IMR-90 (cell line): ENCODE measurements around the gene TPX2. TPM values are rescaled to one million over a fixed set of nuclear protein-coding genes. Genes with fewer than 3 reads are reported as not detected.

Experiments
- ATAC-seq: fragments of 200-7000 bp; cut with Tn5 transposase; 2 replicates; pipeline ENCODE4 v1.9.1; 2020; ENCODE audit warnings: low read depth, mild to moderate bottlenecking, moderate library complexity
- BruUV-seq: library from RNA; stranded (reverse); fragments of 400-500 nt; replicated peaks from 2 replicates; lab custom pipeline; 2021; lab: Mats Ljungman, UMichigan
- CTCF ChIA-PET: fragments of 300-600 bp; formaldehyde crosslinking; extraction: SDS; loops from one replicate; lab custom pipeline; 2021; ENCODE audit warnings: antibody characterized with exemption; lab: Yijun Ruan, JAX
- POLR2A ChIA-PET: fragments of 300-600 bp; sonication (Branson Sonifier 250); formaldehyde crosslinking; loops from one replicate; lab custom pipeline; 2022; ENCODE audit warnings: antibody characterized with exemption; ENCODE audit not compliant: unreplicated experiment; lab: Charles Lee
- DNase-seq: peaks from one replicate; pipeline ENCODE4 v3.0.0; 2013
- H2AFZ ChIP-seq: replicated peaks from 2 replicates; pipeline ENCODE3; 2013; ENCODE audit warnings: low read length, mild to moderate bottlenecking; ENCODE audit not compliant: poor library complexity
- H2AK5ac ChIP-seq: 2 replicates; pipeline ENCODE4 v1.6.1; 2013; ENCODE audit warnings: low read depth, low read length, inconsistent platforms
- H2AK9ac ChIP-seq: replicated peaks from 2 replicates; pipeline ENCODE3; 2013; ENCODE audit warnings: mild to moderate bottlenecking, low read depth, low read length, moderate library complexity; ENCODE audit not compliant: poor library complexity
- H2BK120ac ChIP-seq: 2 replicates; pipeline ENCODE4 v1.6.1; 2013; ENCODE audit warnings: low read depth, low read length, inconsistent platforms
- H2BK15ac ChIP-seq: 3 replicates; pipeline ENCODE4 v1.6.1; 2013; ENCODE audit warnings: low read depth, low read length, inconsistent platforms
- H2BK20ac ChIP-seq: 2 replicates; pipeline ENCODE4 v1.6.1; 2013; ENCODE audit warnings: low read depth, mild to moderate bottlenecking, inconsistent platforms, low read length, moderate library complexity
- H2BK5ac ChIP-seq: 2 replicates; pipeline ENCODE4 v1.6.1; 2013; ENCODE audit warnings: mild to moderate bottlenecking, low read depth, low read length, inconsistent platforms; ENCODE audit not compliant: poor library complexity, severe bottlenecking
- H3K14ac ChIP-seq: replicated peaks from 2 replicates; pipeline ENCODE4 v1.6.1; 2013; ENCODE audit warnings: low read depth, low read length, inconsistent platforms
- H3K18ac ChIP-seq: 2 replicates; pipeline ENCODE4 v1.6.1; 2013; ENCODE audit warnings: low read depth, low read length, control low read depth
- H3K23ac ChIP-seq: 2 replicates; pipeline ENCODE4 v1.6.1; 2013; ENCODE audit warnings: low read depth, low read length, inconsistent platforms
- H3K27ac ChIP-seq: 2 replicates; pipeline ENCODE4 v1.5.1; 2013; ENCODE audit warnings: mild to moderate bottlenecking, control low read depth, low read length; ENCODE audit not compliant: insufficient read depth
- H3K27me3 ChIP-seq: 2 replicates; pipeline ENCODE4 v1.6.1; 2013; ENCODE audit warnings: low read length; ENCODE audit not compliant: control insufficient read depth, insufficient read depth
- H3K36me3 ChIP-seq: 2 replicates; pipeline ENCODE4 v1.6.1; 2013; ENCODE audit warnings: low read length, mixed read lengths; ENCODE audit not compliant: control insufficient read depth, insufficient read depth
- H3K4ac ChIP-seq: 2 replicates; pipeline ENCODE4 v1.6.1; 2013; ENCODE audit warnings: low read depth, low read length, inconsistent platforms
- H3K4me1 ChIP-seq: 2 replicates; pipeline ENCODE4 v1.6.1; 2013; ENCODE audit warnings: low read length, mixed read lengths; ENCODE audit not compliant: control insufficient read depth, insufficient read depth
- H3K4me2 ChIP-seq: 2 replicates; pipeline ENCODE4 v1.6.1; 2013; ENCODE audit warnings: low read depth, mild to moderate bottlenecking, control low read depth, low read length, moderate library complexity
- H3K4me3 ChIP-seq: 2 replicates; pipeline ENCODE4 v1.5.1; 2013; ENCODE audit warnings: low read depth, mild to moderate bottlenecking, control low read depth, low read length, moderate library complexity; ENCODE audit not compliant: insufficient read depth
- H3K56ac ChIP-seq: 2 replicates; pipeline ENCODE4 v1.6.1; 2013; ENCODE audit warnings: low read length, inconsistent platforms; ENCODE audit not compliant: insufficient read depth; ENCODE audit errors: extremely low read depth
- H3K79me1 ChIP-seq, 2 experiments: 2 replicates each; pipeline ENCODE4 v1.6.1; 2013; ENCODE audit warnings: low read length in 2 of 2, inconsistent platforms in 1 of 2, low read depth in 1 of 2
- H3K9ac ChIP-seq: 2 replicates; pipeline ENCODE4 v1.6.1; 2013; ENCODE audit warnings: low read depth, low read length, control low read depth
- H3K9me1 ChIP-seq: 2 replicates; pipeline ENCODE4 v1.6.1; 2013; ENCODE audit warnings: low read length, inconsistent platforms; ENCODE audit not compliant: insufficient read depth
- H3K9me3 ChIP-seq: 2 replicates; pipeline ENCODE4 v1.6.1; 2013; ENCODE audit warnings: low read length; ENCODE audit not compliant: control insufficient read depth, insufficient read depth
- H4K20me1 ChIP-seq: 2 replicates; pipeline ENCODE4 v1.6.1; 2013; ENCODE audit warnings: low read length, inconsistent platforms; ENCODE audit not compliant: insufficient read depth
- H4K5ac ChIP-seq: 2 replicates; pipeline ENCODE4 v1.6.1; 2013; ENCODE audit warnings: mild to moderate bottlenecking, low read depth, low read length, control low read depth
- H4K8ac ChIP-seq, 2 experiments: 2 replicates each; pipeline ENCODE4 v1.6.1; 2013; ENCODE audit warnings: low read depth in 2 of 2, low read length in 2 of 2, control low read depth in 1 of 2, inconsistent platforms in 1 of 2
- H4K91ac ChIP-seq: 2 replicates; pipeline ENCODE4 v1.6.1; 2013; ENCODE audit warnings: low read depth, low read length, inconsistent platforms; ENCODE audit not compliant: insufficient read depth
- CEBPB ChIP-seq: IDR thresholded peaks from 2 replicates; pipeline ENCODE4 v1.6.1; 2012; ENCODE audit warnings: low read depth, low read length, improper control_type of control experiment
- CTCF ChIP-seq: conservative IDR thresholded peaks from 2 replicates; pipeline ENCODE4 v1.5.1; 2012; ENCODE audit warnings: mild to moderate bottlenecking, low read depth, low read length, improper control_type of control experiment
- ELK1 ChIP-seq: fragments of 150-350 bp; IDR thresholded peaks from 2 replicates; pipeline ENCODE4 v1.6.1; 2016; ENCODE audit warnings: low read depth, mild to moderate bottlenecking, low read length, moderate library complexity, borderline replicate concordance
- POLR2A ChIP-seq: IDR thresholded peaks from 2 replicates; pipeline ENCODE4 v1.6.1; 2012; ENCODE audit warnings: mild to moderate bottlenecking, low read depth, low read length
- RAD21 ChIP-seq: IDR thresholded peaks from 2 replicates; pipeline ENCODE4 v1.6.1; 2012; ENCODE audit warnings: low read length, improper control_type of control experiment
- WGBS, 2 experiments: methylation state at CpG; one replicate each; pipeline versions ENCODE4 v1.1.5 to v1.1.7; 2013; ENCODE audit warnings: missing lambda C conversion rate in 2 of 2; ENCODE audit not compliant: insufficient read length in 1 of 2; ENCODE audit errors: extremely low coverage in 2 of 2; 5-methylcytosine and 5-hydroxymethylcytosine counted together
- dilution Hi-C: fragments of 300-500 bp; cut with HindIII; formaldehyde crosslinking; loops from one replicate; pipeline ENCODE4 v1.14.3; 2018; ENCODE audit warnings: low sequenced_read_pairs; ENCODE audit not compliant: unreplicated experiment
- in situ Hi-C: fragments of 300-500 bp; cut with MboI; formaldehyde crosslinking; loops from 3 replicates; pipeline ENCODE4 v1.14.3; 2019; ENCODE audit warnings: low sequenced_read_pairs, inconsistent platforms, mixed read lengths
- intact Hi-C: fragments of 100-400 bp; cut with micrococcal nuclease; formaldehyde crosslinking; loops from 2 replicates; pipeline ENCODE4 v1.10.0; 2022
- polyA plus RNA-seq, 3 experiments: library from polyadenylated mRNA; depleted of rRNA; stranded (reverse); fragments of >200 nt; gene quantifications; 2 replicates each; pipeline ENCODE4 v1.2.3, GENCODE V29; 2012; ENCODE audit warnings: low replicate concordance in 1 of 3
- total RNA-seq: library from RNA; depleted of rRNA; stranded (reverse); fragments of >200 nt; gene quantifications from 2 replicates; pipeline ENCODE4 v1.2.3, GENCODE V29; 2012

TPX2 gene
- total and polyA plus RNA-seq, 2 of the 4 experiments (the other 2 are of a cell fraction) = 28.5 to 72.2 TPM

- Histone ChIP-seq H3K56ac (no peak overlapping the region), H4K8ac (no peak overlapping the region), H2AK9ac (no peak overlapping the region), H2BK5ac (no peak overlapping the region), H3K9me1 (peaks cover 9% of the 10 kb centered on the region), H3K27me3 (no peaks in the 10 kb centered on the region), H2BK15ac (no peak overlapping the region), H3K4me2 (no peak overlapping the region), H2AK5ac (no peak overlapping the region), H3K18ac (no peak overlapping the region), H3K9me3 (no peaks in the 10 kb centered on the region), H4K91ac (no peak overlapping the region), H4K20me1 (peaks cover 5% of the 10 kb centered on the region; the same call in 1 of the 2 replicates), H3K4ac (no peak overlapping the region), H3K23ac (no peak overlapping the region), H3K27ac (no peak overlapping the region), H2AFZ (no peak overlapping the region), H3K4me3 (no peak overlapping the region), H4K5ac (no peak overlapping the region), H3K36me3 (peaks cover 5% of the 10 kb centered on the region; the same call in 1 of the 2 replicates), H3K9ac (no peak overlapping the region), H3K79me1 (peaks cover 30 to 58% of the 10 kb centered on the region in 2 experiments), H2BK120ac (no peak overlapping the region), H3K4me1 (peaks cover 2% of the 10 kb centered on the region), H2BK20ac (no peak overlapping the region), H3K14ac (no peak overlapping the region)
- no peak for DNase-seq
- intact Hi-C loops (loop anchor here (5.0 kb wide), 1 partner anchor 43 kb away; no protein-coding TSS in a partner anchor), in situ Hi-C loops (no loop called here), dilution Hi-C loops (no loop called here)
- ChIA-PET POLR2A (no interaction called here), CTCF (no interaction called here)
- TF ChIP-seq CEBPB (peak; percentile 23; the same call in 1 of the 2 replicates), ELK1 (no peak), POLR2A (no peak), CTCF (no peak), RAD21 (no peak)
- no TSS peak for BruUV-seq
- peak; percentile 32; the same call in 1 of the 2 replicates for ATAC-seq
- 100% methylated on average over 1 of the region's 3 CpGs; no CpG with 5 or more reads in 1 of the 2 experiments for WGBS, 2 experiments
Measured at GRCh38 chr20:31790401-31790800, 51.3 kb downstream of the TPX2 start.
